Nephron (organoid): ENCODE measurements around the gene PRSS33.

Experiments used
- H3K27ac Mint-ChIP-seq, 3 experiments: 2 replicates each; pipeline ENCODE4 v1.8.0; 2020; ENCODE audit warnings: mixed read lengths in 3 of 3, mild to moderate bottlenecking in 2 of 3, moderate library complexity in 1 of 3
- H3K27me3 Mint-ChIP-seq: 2 replicates; pipeline ENCODE4 v1.8.0; 2021; ENCODE audit warnings: low read depth, mild to moderate bottlenecking, moderate library complexity, mixed read lengths
- H3K36me3 Mint-ChIP-seq: 2 replicates; pipeline ENCODE4 v1.8.0; 2020; ENCODE audit warnings: low read depth, mixed read lengths
- H3K4me1 Mint-ChIP-seq: 2 replicates; pipeline ENCODE4 v1.8.0; 2020; ENCODE audit warnings: mixed read lengths
- H3K4me3 Mint-ChIP-seq, 3 experiments: 2 replicates each; pipeline ENCODE4 v1.8.0; 2020; ENCODE audit warnings: mild to moderate bottlenecking in 3 of 3, mixed read lengths in 3 of 3, moderate library complexity in 2 of 3
- H3K9me3 Mint-ChIP-seq: 2 replicates; pipeline ENCODE4 v1.8.0; 2020; ENCODE audit warnings: mixed read lengths
- TF ChIP-seq, protein P1 (sequence below), 3 experiments: fragments of 200-600 bp; sonication (generic); IDR thresholded peaks; one replicate each; pipeline ENCODE4 v1.5.0; 2021; ENCODE audit warnings: antibody characterized with exemption in 3 of 3; ENCODE audit not compliant: unreplicated experiment in 3 of 3

PRSS33 gene

DNA sequence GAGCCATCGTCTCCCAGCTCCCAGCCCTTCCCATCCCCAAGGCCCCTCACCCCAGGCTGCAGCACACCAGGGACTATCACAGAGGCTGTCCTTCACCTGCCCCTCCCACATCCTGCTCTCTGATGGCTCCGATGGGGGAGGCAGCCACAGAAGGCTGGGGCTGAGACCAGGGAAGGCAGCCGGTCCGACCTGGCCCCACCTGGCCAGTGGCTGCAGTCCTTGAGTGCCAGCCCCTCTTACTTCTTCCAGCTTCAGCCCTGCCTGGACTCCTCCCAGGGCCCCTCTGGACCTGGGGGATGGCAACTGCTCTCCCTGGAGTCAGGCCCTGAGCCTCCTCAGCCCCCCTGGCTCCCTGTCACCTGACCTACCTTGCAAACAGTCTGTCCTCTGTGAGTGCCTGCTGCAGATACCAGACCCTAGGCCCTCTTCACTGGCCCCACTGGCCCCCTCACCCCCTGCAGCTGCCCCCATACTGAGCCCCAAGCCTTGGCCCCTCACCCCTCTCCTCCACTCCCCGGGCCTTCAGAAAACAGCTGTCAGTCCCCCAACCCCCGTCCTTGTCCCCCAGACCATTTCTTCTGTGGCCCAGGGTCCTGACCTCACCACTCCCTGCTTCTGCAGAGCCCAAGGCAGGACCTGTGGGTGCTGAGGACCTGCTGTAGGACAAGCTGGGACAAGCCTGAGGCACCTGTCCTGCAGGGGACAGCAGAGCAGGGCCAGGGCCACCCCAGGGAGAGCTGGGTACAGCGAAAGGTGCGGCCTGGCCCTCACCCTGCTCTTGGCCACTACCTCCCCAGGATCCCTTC, 47.5 kb downstream of the PRSS33 start:
- Mint-ChIP-seq H3K4me1 (no peaks in the 10 kb centered on the region), H3K27me3 (peaks cover 3% of the 10 kb centered on the region), H3K9me3 (no peaks in the 10 kb centered on the region), H3K27ac (peak overlapping the region in 1 of 3 experiments; percentile 51), H3K36me3 (no peaks in the 10 kb centered on the region), H3K4me3 (no peak overlapping the region)
- TF ChIP-seq, protein P1, sequence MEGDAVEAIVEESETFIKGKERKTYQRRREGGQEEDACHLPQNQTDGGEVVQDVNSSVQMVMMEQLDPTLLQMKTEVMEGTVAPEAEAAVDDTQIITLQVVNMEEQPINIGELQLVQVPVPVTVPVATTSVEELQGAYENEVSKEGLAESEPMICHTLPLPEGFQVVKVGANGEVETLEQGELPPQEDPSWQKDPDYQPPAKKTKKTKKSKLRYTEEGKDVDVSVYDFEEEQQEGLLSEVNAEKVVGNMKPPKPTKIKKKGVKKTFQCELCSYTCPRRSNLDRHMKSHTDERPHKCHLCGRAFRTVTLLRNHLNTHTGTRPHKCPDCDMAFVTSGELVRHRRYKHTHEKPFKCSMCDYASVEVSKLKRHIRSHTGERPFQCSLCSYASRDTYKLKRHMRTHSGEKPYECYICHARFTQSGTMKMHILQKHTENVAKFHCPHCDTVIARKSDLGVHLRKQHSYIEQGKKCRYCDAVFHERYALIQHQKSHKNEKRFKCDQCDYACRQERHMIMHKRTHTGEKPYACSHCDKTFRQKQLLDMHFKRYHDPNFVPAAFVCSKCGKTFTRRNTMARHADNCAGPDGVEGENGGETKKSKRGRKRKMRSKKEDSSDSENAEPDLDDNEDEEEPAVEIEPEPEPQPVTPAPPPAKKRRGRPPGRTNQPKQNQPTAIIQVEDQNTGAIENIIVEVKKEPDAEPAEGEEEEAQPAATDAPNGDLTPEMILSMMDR (IDR thresholded peaks at IDR 0.05; ENCODE audit: unreplicated experiment in 3 of 3): no peak

DNA sequence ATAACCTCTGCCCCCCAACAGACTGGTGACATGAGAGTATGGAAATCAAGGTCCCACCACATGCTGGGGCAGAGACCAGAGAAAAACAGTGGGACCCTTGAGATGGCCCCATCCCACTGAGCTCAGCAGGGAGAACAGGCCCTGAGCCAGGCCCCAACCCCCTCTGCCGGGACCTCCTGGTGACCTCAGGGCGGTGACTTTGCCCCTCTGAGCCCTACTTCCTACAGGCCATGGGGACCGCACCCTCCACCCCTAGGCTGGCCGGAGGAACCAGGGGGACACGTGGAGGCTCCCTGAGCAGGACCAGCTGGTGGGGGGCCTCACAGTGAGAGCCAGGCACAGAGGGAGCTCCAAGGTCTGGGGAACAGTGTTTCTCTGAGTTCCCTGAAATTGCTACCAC, 48.7 kb downstream of the PRSS33 start:
- no peak overlapping the region for H3K4me3 Mint-ChIP-seq
- H3K4me1 Mint-ChIP-seq: no peaks in the 10 kb centered on the region
- no peak overlapping the region for H3K27ac Mint-ChIP-seq
- peaks cover 3% of the 10 kb centered on the region for H3K27me3 Mint-ChIP-seq
- H3K9me3 Mint-ChIP-seq: no peaks in the 10 kb centered on the region
- H3K36me3 Mint-ChIP-seq: no peaks in the 10 kb centered on the region
- TF ChIP-seq, protein P1 (IDR thresholded peaks at IDR 0.05; ENCODE audit: unreplicated experiment in 3 of 3): no peak

DNA sequence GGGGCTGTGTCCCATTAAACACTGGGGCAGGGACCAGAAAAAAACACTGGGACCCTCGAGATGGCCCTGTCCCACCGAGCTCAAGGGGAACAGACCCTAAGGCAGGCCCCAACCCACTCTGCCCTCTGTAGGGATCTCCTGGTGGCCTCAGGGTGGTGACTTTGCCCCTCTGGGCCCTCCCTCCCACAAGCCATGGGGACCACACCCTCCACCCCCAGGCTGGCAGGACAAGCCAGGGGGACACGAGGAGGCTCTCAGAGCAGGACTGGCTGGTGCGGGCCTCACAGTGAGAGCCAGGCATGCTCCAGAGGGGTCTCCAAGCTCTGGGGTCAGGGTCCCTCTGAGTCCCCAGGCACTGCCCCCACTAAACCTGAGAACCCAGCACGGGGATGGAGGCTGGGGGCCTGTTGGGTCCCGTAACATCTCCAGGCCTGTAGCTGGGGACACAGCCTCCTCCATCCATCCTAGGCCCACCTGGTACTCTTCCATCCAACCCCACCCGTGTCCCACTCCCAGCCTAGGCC, 49.4 kb downstream of the PRSS33 start:
- H3K4me3 Mint-ChIP-seq: no peak overlapping the region
- no peaks in the 10 kb centered on the region for H3K9me3 Mint-ChIP-seq
- H3K36me3 Mint-ChIP-seq: no peaks in the 10 kb centered on the region
- no peaks in the 10 kb centered on the region for H3K4me1 Mint-ChIP-seq
- no peak overlapping the region for H3K27ac Mint-ChIP-seq
- peaks cover 3% of the 10 kb centered on the region for H3K27me3 Mint-ChIP-seq
- TF ChIP-seq, protein P1 (IDR thresholded peaks at IDR 0.05; ENCODE audit: unreplicated experiment in 3 of 3): no peak

DNA sequence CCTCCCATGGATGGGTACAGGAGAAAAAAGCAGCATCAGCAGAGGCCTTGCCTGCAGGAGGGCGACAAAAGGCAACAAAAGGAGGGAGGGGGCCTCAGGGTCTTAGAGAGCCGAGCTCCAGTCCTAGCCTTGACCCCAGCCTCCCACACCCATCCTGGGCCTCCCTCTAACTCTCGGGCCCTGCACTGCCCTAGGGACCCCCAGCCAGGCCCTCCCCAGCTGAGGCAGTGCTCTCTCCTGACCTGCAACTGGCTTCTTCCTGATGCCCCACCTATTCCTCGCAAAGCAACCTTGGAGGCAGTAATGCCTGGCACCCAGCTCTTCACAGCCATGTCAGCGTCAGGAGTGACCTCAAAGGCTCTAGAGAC, 50.1 kb downstream of the PRSS33 start:
- H3K27me3 Mint-ChIP-seq: peaks cover 3% of the 10 kb centered on the region
- H3K9me3 Mint-ChIP-seq: no peaks in the 10 kb centered on the region
- no peak overlapping the region for H3K4me3 Mint-ChIP-seq
- TF ChIP-seq, protein P1 (IDR thresholded peaks at IDR 0.05; ENCODE audit: unreplicated experiment in 3 of 3): no peak
- no peak overlapping the region for H3K27ac Mint-ChIP-seq
- no peaks in the 10 kb centered on the region for H3K4me1 Mint-ChIP-seq
- no peaks in the 10 kb centered on the region for H3K36me3 Mint-ChIP-seq

DNA sequence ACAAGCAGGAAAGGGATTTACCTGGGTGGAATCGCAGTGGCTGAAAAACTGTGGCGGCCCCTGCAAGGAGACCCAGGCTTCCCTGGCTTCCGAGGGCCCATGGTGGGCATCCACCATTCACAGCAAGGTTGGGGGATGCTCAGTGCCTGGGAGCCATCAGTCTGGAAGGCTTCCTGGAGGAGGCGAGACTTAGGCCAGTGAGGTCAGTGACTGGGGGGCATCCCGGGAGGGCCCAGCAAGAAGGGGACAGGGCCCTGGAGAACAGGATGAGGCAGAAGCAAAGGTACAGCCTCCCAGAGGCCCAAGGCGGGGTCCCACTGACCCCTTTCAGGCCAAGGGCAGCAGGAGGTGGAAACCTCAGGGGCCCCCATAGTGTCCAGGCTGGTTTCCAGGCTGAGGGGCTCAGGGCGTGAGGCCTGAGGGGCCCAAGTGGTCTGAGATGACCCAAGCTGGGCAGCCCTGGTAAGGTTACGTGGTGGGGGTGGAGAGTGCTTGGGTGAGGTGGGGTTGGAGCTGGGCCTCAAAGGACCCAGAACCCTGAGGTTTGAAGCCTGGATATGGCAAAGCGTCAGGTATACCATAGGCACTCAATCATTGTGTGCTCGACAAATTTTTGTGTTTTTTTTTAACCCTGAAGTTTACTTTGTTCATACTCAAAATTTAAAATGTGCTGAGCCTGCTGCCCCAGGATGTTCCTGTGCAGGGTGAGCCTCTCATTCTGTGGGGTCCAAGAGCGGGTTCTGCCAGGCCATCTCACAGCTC, 50.7 kb downstream of the PRSS33 start:
- no peaks in the 10 kb centered on the region for H3K9me3 Mint-ChIP-seq
- TF ChIP-seq, protein P1 (IDR thresholded peaks at IDR 0.05; ENCODE audit: unreplicated experiment in 3 of 3): no peak
- no peaks in the 10 kb centered on the region for H3K4me1 Mint-ChIP-seq
- peaks cover 3% of the 10 kb centered on the region for H3K27me3 Mint-ChIP-seq
- no peak overlapping the region for H3K27ac Mint-ChIP-seq
- H3K4me3 Mint-ChIP-seq: no peak overlapping the region
- no peaks in the 10 kb centered on the region for H3K36me3 Mint-ChIP-seq
